LHCN-M2 (cell line): Measurements from ENCODE around the gene TARP.

Experiments
- DNase-seq: peaks from one replicate; pipeline ENCODE4 v3.0.0-alpha.2; 2012; ENCODE audit warnings: low read depth

The TARP gene

GRCh38 chr7:38273286-38273995 lies at the start of gene TARP:
Gene TARP (minus strand): TSS chr7:38273636.
- no peak for DNase-seq

DNA sequence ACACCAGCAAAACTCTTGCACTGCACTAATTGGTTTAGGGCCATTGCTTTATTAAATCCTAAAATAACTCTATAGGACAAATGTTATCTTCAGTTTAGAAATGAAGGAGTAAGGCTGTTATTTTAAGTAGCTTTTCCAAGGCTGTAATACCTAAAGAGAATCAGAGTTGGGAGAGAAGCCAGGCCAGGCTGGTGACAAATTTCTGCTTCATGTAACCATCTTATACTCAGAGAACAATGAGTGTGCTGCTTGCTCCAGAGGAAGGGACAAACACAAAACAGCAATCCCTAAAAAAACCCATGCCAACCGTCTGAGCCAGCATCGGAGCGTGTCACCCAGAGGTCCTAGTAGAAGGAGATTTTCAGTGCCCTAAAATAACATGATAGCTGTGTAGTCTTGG lies 49.7 kb upstream of the TARP start:
- no peak for DNase-seq

GRCh38 chr7:38322461-38322860 lies 49.0 kb upstream of the TARP start:
- DNase-seq = no peak

GRCh38 chr7:38321967-38322366 lies 48.5 kb upstream of the TARP start:
- DNase-seq = no peak

DNA sequence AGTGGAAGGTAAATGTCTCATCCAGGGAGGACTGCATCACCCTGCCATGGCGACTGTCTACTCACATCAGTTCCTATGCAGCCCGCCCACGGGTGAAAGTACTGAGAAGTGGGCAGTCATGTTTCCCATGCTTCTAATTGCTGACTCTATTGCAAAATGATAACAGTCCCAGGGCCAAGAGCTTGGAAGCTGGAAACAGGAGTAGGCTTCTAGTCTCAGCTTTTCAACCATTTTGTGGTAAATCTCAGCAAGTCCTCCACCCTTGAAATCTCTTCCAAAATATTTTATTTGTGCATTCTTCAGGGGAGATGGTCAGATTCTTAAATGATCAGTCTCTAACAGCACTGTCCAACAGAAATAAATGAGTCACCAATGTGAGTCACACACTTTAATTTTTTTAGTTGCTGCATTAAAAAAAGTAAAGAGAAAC lies 48.1 kb upstream of the TARP start:
- DNase-seq = peak; percentile 55

DNA sequence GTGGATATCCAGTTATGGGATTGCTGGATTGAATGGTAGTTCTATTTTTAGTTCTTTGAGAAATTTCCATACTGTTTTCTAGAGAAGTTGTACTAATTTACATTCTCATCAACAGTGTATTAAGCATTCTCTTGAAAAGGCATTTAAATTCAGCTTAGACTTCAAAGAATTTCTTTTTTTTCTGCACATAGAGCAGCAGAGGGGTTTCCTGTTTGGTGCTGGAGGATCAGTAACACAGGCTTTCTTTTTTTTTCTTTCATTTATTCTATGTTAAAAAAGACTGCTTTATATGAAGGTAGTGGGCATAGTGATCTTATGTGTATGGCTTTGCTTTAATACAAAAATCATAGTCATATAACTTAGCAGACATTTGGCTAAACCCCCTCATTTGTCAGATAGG lies 47.6 kb upstream of the TARP start:
- DNase-seq = no peak

DNA sequence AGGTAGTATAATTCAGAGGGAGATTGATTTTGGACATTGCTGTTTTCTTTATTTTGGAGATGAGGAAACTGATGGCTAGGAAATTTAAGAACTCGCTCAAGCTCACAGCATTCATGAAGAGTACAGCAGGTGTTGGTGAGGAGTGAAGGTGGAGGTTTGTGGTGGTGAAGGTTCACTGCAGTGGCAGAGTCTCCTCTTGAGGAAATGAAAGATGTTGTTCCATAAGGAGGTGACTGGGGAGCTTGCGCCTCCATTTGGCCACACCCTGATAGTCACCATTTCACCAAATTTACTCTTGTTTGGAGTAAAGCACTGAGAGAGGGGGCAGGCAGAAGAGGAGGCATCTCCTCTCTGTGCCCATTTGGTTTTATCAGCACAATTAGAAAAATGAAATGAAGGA lies 46.4 kb upstream of the TARP start:
- DNase-seq = no peak

DNA sequence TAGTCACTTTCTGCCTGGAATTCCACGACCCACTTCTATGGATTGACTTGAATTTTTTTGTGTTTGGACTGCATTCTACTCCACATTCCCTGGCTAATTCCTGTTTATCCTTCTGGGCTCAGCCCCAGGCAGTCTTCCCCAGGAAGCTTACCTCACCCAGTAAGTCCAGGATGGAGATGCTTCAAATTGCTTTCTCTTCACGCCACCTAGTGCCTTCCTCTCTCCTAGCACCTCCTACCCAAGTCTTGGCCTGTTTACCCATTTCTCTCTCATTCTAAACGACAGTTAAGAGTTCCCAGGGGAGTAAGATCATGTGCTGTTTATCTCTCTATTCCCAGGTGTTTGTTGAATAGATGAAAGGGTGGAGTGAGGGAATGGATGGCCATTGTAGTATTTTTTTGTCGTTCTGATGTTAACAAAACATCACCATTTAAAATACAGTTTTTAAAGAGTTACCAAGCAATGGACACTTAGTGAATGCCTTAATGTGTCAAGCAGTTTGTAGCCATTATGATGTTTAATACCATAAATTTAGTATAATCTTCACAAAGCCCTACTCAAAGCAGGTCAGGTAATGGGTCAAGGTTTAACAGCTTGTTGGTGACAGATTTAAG lies 45.5 kb upstream of the TARP start:
- peak; percentile 67 for DNase-seq

GRCh38 chr7:38318241-38318640 lies 44.8 kb upstream of the TARP start:
- DNase-seq = no peak

GRCh38 chr7:38317515-38317914 lies 44.1 kb upstream of the TARP start:
- DNase-seq = no peak

- no peak for DNase-seq
These were observed 43.4 kb upstream of the TARP start for GRCh38 chr7:38316733-38317360.

GRCh38 chr7:38315410-38315809 lies 42.0 kb upstream of the TARP start:
- no peak for DNase-seq

- DNase-seq = no peak
These were observed 39.4 kb upstream of the TARP start for GRCh38 chr7:38312821-38313220.

DNA sequence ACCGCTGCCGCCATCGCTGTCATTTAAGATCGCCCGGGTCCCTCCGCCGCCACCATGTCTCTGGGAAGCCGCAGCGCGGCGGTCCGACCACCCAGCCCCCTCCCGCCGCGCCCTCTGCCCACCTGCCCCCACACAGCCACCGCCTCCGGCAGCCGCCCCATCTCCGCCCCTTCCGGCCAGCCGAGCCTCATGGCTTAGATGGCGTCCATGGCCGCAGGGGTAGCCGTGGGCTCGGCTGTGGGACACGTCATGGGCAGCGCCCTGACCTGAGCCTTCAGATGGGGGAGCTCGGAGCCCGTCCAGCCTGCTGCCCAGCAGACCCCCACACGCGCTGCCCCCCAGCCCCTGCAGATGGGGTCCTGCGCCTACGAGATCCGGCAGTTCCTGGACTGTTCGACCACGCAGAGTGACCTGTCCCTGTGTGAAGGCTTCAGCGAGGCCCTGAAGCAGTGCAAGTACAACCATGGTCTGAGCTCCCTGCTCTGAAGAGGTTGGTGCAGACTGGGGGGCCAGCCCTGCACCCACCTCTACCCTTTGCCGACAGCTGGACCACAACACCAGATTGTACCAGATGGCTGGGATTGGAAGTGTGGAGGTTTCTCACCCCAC lies 38.0 kb upstream of the TARP start:
- no peak for DNase-seq

- no peak for DNase-seq
These were observed 37.2 kb upstream of the TARP start for GRCh38 chr7:38310591-38311101.

DNA sequence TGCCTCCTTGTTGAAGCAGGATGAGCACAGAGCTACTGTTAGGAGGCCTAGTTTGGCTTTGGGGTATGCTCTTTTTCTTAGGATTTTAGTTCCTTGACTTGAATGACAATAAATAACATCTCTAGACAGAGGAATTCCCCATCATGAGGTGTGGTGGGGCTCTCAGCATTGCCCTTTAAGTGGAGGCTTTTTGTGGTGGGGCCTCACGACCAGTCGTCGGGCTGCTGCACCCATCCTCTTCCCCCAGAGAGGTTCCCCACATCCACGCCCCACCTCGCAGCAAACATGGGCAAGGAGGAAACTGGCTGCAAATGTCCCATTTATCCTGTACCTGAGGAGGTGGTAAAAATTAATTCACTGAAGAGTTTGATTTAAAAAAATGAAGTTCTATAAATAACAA lies 36.1 kb upstream of the TARP start:
- no peak for DNase-seq

- no peak for DNase-seq
These were observed 34.7 kb upstream of the TARP start for GRCh38 chr7:38308140-38308539.

- DNase-seq = no peak
These were observed 34.2 kb upstream of the TARP start for GRCh38 chr7:38307640-38308039.

DNA sequence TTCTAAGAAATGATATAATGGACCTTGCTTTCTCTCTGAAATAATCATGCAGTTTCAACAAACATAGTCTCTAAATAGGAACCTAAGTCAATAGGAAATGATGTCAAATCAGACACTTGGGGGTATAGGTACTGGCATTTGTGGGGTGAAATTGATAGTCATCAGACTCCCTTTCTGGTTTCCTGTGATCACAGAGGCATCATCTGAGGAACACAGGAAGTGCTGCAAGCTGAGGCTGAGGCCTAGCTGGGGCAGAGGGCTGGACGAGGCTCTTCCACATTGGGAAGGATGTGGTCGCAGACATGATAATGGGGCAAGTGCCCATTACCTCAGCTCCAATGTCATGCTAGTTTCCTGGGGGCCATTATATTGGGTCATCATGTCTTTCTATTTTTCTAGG lies 33.5 kb upstream of the TARP start:
- no peak for DNase-seq

- DNase-seq = peak; percentile 76
These were observed 32.7 kb upstream of the TARP start for GRCh38 chr7:38306171-38306570.

- DNase-seq = no peak
These were observed 30.4 kb upstream of the TARP start for GRCh38 chr7:38303866-38304265.

DNA sequence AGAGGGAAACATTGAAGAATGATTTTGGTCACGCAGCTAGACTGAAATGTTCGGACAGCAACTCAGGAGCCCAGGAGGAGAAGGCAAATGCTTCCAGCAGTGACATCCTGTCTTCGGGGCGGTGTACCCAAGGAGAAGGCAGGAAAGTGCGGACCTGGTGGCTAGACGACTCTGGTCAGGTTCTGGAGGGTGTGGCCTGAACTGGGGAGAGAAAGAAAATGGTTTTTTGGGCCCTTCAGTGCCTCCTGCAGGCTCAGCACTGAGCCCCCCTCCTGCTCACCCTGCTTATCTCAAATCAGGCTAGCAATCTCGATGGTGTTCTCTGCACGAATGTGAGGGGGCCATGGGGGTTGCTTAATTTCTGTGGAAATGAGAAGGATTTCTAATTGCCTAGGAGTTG lies 26.7 kb upstream of the TARP start:
- DNase-seq = no peak
